Measurements from ENCODE around the gene MSL3B.

MSL3B gene

GRCh38 chr2:233852056-233852455 lies 16.1 kb downstream of the MSL3B start:
- DNase-seq (ENCODE audit: low read depth): peak; percentile 19
- peak overlapping the region; percentile 99 for H3K4me3 ChIP-seq (ENCODE audit: low read depth, low read length)
- TF ChIP-seq POLR2A (IDR thresholded peaks at IDR 0.05; ENCODE audit: extremely low read depth, insufficient read length) (no peak), CTCF (IDR thresholded peaks at IDR 0.05; ENCODE audit: low read depth, low read length) (no peak), MAX (IDR thresholded peaks at IDR 0.05; ENCODE audit: low read depth, low read length) (no peak), MYC (IDR thresholded peaks at IDR 0.05; ENCODE audit: low read depth, low read length) (no peak)

- TF ChIP-seq MAX (IDR thresholded peaks at IDR 0.05; ENCODE audit: low read depth, low read length) (no peak), CTCF (IDR thresholded peaks at IDR 0.05; ENCODE audit: low read depth, low read length) (no peak), POLR2A (IDR thresholded peaks at IDR 0.05; ENCODE audit: extremely low read depth, insufficient read length) (no peak), MYC (IDR thresholded peaks at IDR 0.05; ENCODE audit: low read depth, low read length) (no peak)
- DNase-seq (ENCODE audit: low read depth): peak; percentile 2
- peak overlapping the region; percentile 6 for H3K4me3 ChIP-seq (ENCODE audit: low read depth, low read length)
Observed at GRCh38 chr2:233851169-233851568, 17.0 kb downstream of the MSL3B start.

DNA sequence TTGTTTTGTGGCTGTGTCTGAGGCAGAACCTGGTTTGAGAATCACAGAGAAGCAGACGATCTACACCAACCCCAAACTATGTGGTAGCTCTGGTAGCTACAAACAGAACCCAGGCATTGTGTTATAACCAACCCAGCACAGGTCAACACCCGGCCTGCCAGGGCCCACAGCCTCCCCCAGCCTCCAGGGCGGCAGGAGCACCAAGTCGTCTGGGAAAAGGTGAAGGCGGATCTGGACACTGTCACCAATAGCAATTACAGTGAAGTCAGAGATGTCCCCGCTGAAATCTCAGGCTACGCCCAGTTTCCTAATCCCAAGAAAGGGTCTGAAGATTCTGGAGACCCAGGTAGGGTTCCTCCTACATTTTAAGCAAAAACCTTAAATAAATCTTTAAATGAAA lies 17.4 kb downstream of the MSL3B start:
- no peak for DNase-seq (ENCODE audit: low read depth)
- H3K4me3 ChIP-seq (ENCODE audit: low read depth, low read length): peak overlapping the region; percentile 6
- TF ChIP-seq CTCF (IDR thresholded peaks at IDR 0.05; ENCODE audit: low read depth, low read length) (no peak), MAX (IDR thresholded peaks at IDR 0.05; ENCODE audit: low read depth, low read length) (no peak), POLR2A (IDR thresholded peaks at IDR 0.05; ENCODE audit: extremely low read depth, insufficient read length) (no peak), MYC (IDR thresholded peaks at IDR 0.05; ENCODE audit: low read depth, low read length) (no peak)

DNA sequence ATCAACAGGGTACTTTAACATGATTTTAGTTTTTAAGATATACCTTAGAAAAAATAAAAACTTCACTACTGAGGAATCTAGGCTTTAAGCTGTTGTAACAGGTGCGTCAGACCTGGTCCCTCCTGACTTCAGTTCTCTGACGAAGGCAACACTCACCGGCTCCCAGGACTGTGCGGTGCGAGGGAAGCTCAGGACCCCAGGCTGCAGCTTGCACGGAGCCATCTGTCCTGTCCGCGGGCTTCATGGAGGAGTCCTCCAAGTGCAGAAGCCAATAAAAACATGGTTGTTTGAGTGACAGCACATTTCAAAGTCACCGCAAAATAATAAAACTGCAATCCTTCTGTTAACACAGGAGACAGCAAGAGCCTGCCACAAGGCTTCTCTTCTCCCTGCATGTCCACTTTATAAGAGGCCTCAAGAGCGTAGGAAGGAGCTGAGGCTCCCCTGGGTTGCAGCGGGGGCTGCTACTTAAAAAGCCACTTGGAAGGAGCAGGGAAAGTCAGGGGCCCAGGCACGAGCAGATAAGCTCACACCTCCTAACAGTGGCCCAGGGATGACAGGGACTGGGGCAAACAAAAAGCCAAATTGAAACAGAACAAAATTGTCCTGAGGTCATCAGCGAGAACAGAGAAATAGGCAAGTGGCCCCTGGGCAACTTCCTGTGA lies 18.4 kb downstream of the MSL3B start:
- TF ChIP-seq CTCF (IDR thresholded peaks at IDR 0.05; ENCODE audit: low read depth, low read length) (no peak), MAX (IDR thresholded peaks at IDR 0.05; ENCODE audit: low read depth, low read length) (no peak), POLR2A (IDR thresholded peaks at IDR 0.05; ENCODE audit: extremely low read depth, insufficient read length) (no peak), MYC (IDR thresholded peaks at IDR 0.05; ENCODE audit: low read depth, low read length) (no peak)
- peak; percentile 2 for DNase-seq (ENCODE audit: low read depth)
- no peak overlapping the region for H3K4me3 ChIP-seq (ENCODE audit: low read depth, low read length)

- peak; percentile 14 for DNase-seq (ENCODE audit: low read depth)
- TF ChIP-seq MAX (IDR thresholded peaks at IDR 0.05; ENCODE audit: low read depth, low read length) (no peak), CTCF (IDR thresholded peaks at IDR 0.05; ENCODE audit: low read depth, low read length) (no peak), MYC (IDR thresholded peaks at IDR 0.05; ENCODE audit: low read depth, low read length) (no peak), POLR2A (IDR thresholded peaks at IDR 0.05; ENCODE audit: extremely low read depth, insufficient read length) (no peak)
- H3K4me3 ChIP-seq (ENCODE audit: low read depth, low read length): no peak overlapping the region
Observed at GRCh38 chr2:233848276-233848675, 19.9 kb downstream of the MSL3B start.
